Posterior vena cava (tissue), 2 donors: ENCODE measurements around the gene GNG11. TPM values are rescaled to one million over a fixed set of nuclear protein-coding genes. Genes with fewer than 3 reads are reported as not detected.

Experiments used
- DNase-seq: peaks from one replicate; pipeline ENCODE4 v3.0.0-alpha.2; 2020; ENCODE audit warnings: low spot score
- intact Hi-C, 2 donors: fragments of 100-400 bp; cut with DNase I; formaldehyde crosslinking; loops; one replicate each; pipeline versions ENCODE4 v1.14.1 to v1.14.2; 2022 to 2023
- long read RNA-seq, 2 donors: library from polyadenylated mRNA; unstranded; transcript quantifications; one replicate each; pipeline ENCODE4 v2.0.0, GENCODE V29; 2020 to 2021
- total RNA-seq, 2 donors: library from RNA; stranded (reverse); fragmentation: NEBNext Ultra II Directional; extraction: Animal tissue kit (Norgen Biotek cat#: 25700); gene quantifications; one replicate each; pipeline ENCODE4 v1.2.1, GENCODE V29; 2021
- donor health status: DM: yes; HTN: yes; CAD: no.
- donor health status: DM: yes; HTN: yes; CAD: no.

Gene GNG11
- total RNA-seq: 10 to 100 TPM; 22.7 to 24.1 TPM
- long read RNA-seq, donor 1, transcript GNG11-201 (2 exons, 3,055 nt): major isoform, 29 of 31 reads
- long read RNA-seq, donor 1, partial matches to known transcripts: 0 of 31 reads
- long read RNA-seq, donor 1, other reads (novel, unspliced or antisense): 2 of 31 reads
- long read RNA-seq, donor 2, transcript GNG11-201 (2 exons, 3,055 nt): major isoform, 72 of 73 reads
- long read RNA-seq, donor 2, partial matches to known transcripts: 1 of 73 reads
- long read RNA-seq, donor 2, other reads (novel, unspliced or antisense): 0 of 73 reads

- peak; percentile 94 for DNase-seq
- intact Hi-C loops: loop anchor here in 1 of 2 donors (10.0 kb wide), 1 partner anchor 83 kb away; the partner anchor contains the start of gene BET1
Observed at GRCh38 chr7:93921607-93922566, at the start of gene GNG11. TSS of gene GNG11 (plus strand) at chr7:93921735. CDS start at chr7:93922138, 403 bp downstream.

DNA sequence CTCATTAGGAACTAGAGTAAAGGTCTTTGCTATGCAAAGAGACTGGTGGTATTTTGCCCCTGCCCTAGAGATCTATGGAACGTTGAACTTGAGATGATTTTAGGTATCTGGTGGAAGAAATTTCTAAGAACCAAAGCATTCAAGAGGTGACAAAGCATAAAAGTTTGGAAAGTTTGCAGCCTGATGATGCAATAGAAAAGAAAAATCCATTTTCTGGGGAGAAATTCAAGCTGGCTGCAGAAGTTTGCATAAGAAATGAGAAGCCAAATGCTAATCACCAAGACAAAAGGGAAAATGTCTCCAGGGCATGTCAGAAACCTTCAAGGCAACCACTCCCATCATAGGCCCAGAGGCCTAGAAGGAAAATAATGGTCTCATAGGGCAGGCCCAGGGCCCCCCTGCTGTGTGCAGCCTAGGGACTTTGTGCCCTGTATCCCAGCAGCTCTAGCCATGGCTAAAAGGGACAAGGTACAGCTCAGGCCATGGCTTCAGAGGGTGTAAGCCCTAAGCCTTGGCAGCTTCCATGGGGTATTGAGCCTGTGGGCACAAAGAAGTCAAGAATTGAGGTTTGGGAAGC is 47.4 kb upstream of the GNG11 start:
- intact Hi-C loops: no loop called here
- DNase-seq: no peak

DNA sequence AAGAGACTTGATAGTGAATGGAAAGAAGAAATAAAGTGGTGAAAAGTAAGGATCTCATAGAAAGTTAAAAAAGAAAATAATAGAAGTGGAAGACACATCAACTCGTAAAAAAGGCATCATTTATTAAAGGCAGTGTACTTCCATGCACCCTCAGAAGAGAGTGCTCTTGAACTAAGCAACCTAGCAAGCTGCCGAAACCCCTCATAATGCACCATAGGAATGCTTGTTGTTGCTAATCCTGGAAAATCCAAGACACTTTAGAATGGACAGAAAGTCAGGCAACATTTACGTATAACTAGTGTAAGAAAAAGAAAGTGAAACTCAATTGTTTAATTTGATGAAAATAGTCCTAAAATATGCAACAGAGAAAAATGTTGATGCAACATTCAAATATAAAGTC is 43.8 kb upstream of the GNG11 start:
- intact Hi-C loops: no loop called here
- DNase-seq: no peak

DNA sequence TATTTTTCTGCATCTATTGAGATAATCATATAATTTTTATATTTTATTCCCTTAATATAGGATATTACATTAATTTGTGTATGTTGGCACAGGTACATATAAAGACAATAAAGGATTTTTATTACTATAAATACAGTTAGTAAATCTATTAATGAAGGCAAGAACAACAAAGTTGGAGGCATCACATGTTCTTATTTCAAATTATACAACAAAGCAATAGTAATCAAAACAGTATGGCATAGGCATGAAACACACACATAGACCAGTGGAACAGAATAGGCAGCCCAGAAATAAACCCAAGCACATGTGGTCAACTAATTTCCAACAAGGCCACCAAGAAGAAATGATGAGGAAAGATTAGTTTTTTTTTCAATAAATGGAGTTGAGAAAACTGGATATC is 42.2 kb upstream of the GNG11 start:
- intact Hi-C loops: no loop called here
- no peak for DNase-seq

- DNase-seq: no peak
- intact Hi-C loops: no loop called here
Observed at GRCh38 chr7:93882468-93882867, 39.1 kb upstream of the GNG11 start.

DNA sequence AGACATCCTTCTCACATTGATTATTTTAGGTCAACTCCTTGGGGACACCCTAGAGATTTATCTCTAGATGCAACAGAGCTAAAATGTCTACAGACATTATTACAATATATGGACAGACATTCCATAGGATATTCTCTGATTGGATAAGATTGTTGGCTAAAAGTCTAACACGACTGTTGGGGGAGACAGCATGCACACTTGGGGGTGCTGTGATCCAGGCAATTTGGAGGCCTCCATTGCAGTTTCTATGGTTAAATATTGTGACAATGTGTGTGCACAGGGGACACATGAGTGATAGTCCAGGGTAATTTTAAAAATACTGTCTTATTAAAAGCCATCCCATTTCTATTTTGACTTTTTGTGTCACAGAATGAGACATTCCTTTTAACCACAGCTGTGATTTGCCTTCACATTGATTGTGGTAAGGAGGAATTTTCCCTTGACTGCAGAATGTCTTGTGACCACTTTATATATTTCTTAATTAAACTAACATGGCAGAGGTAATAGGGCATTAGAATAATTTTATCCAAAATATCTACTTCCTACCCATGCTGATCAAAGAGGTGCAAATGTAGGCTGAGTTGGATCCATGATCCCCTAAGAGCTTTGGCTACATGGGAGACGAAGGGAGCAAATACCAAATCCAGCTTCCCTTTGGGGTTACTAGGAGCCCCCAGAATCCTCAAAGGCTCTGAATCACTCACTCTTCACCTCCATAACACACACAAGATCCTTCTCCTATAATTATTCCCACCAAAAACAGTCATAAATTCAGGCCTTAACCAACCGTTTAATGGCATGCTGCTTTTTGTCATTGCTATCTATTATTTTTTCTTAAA is 38.2 kb upstream of the GNG11 start:
- intact Hi-C loops: no loop called here
- no peak for DNase-seq

GRCh38 chr7:93883917-93884345 is 37.6 kb upstream of the GNG11 start:
- DNase-seq: no peak
- intact Hi-C loops: no loop called here

GRCh38 chr7:93884541-93884940 is 37.0 kb upstream of the GNG11 start:
- DNase-seq: no peak
- intact Hi-C loops: no loop called here

DNA sequence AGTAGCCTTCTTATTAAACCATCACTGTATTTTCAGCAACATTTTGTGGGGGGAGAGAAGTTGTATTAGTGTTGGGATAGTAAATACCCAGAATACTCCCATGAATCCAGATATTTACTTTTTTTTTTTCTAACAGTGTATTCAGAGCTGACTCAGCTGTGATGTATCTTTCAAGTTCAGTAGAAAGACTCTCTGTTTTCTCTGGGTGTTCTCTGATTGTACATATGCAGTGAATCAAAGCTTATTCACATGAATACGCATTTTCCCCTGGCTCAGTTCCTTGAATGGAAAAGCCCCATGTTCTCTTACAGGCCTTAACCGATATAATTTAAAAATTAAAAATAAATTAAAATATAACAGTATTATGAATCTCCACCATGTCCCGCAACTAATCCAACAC is 32.3 kb upstream of the GNG11 start:
- intact Hi-C loops: no loop called here
- no peak for DNase-seq

- intact Hi-C loops: no loop called here
- peak; percentile 79 for DNase-seq
Observed at GRCh38 chr7:93890041-93890463, 31.5 kb upstream of the GNG11 start.

DNA sequence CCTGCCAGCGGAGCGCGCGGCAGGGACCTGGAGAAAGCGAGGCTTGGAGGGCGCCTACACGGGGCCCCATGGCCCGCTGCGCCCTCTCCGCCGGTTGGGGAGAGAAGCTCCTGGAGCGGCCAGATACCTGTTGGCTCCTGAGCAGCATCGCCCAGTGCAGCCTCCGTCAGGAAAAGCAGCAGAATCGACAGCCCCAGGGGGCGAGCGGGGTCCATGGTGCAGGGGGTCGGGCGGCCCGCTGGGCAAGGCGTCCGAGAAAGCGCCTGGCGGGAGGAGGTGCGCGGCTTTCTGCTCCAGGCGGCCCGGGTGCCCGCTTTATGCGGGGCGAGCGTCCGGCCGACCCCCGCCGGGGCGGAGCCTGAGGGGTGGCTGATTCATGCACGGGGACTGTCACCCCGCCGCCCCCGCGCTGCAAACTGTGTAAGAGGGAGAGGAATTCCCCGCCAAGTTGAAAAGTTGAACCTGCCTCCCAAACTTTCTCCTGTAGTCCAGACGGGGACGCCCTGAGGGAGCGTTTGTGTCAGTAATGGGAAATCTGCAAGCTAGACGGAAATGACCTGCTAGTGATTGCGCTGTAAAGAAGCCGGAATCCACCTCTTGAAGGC is 31.0 kb upstream of the GNG11 start, which contains the start of gene TFPI2:
TSS of gene TFPI2 (minus strand) at position 290 of the 605 bp plus-strand sequence. CDS start at position 215, 75 bp downstream.
- peak; percentile 80 for DNase-seq
- intact Hi-C loops: no loop called here

DNA sequence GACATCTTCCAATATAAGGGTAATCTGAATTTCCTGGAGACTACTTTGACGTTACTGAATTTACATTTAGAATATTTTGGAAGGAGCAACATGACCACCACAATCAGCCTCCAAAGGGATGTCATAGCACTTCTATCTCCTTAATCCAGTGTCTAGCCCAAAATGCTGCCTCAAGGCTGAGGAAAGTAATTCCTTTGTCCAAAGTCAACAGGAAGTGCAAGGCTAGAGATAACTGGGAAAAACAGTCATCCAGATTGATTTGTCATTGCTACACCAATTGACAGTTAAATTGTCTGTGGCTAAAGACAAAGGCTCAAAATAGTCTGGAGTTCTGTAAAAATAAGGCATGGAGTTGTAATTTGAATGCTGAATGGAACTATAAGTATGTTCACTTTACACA is 27.1 kb upstream of the GNG11 start:
- no peak for DNase-seq
- intact Hi-C loops: no loop called here

- DNase-seq: no peak
- intact Hi-C loops: no loop called here
Observed at GRCh38 chr7:93894966-93895640, 26.4 kb upstream of the GNG11 start.

- no peak for DNase-seq
- intact Hi-C loops: no loop called here
Observed at GRCh38 chr7:93895859-93896600, 25.5 kb upstream of the GNG11 start.

DNA sequence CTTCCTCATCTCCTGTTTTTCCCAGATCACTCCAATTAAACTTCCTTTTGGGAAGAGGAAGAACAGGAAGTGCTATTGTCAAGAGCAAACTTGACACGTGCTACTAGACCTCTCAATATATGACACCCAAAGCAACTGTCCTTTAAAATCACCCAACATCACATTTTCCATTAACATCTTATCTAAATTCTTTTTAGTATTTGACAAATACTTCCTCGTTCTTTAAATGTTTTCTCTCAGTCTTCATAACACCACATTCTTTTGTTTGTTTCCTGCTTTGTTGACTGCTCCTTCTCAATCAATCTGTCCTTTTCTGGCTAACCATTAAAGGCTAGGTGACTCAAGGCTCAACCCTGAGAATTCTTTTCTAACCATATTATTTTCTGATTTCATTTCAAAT is 23.9 kb upstream of the GNG11 start:
- intact Hi-C loops: no loop called here
- DNase-seq: no peak

DNA sequence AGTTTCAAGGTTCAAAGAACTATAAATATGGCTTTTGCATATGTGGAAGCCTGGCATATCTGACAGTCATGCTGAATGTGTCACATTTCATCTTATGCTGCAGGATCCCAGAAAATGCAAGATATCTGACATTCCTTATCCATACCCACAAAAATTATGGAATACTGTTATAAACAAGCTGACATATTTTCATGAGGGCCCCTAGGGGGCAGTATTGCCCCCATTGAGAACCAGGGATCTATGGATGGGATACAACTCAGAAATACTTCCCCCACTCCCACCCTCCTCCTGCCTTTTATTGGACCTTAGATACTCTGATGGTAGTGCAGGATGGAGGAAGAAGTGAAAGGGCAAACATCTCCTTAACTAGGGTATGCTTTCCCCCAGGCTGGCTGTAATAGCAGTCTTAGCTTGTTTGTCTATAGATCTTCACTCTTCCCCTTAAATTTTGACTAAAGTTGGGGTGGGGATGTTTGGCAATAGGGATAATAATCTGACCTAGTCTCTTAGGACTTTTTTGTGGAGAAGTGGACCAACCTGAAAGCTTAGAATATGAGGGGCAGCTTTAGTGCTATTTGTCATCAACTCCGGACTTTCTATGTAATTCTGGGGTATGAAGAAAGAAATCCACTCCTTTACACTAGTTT is 18.6 kb upstream of the GNG11 start:
- intact Hi-C loops: no loop called here
- no peak for DNase-seq

GRCh38 chr7:93906267-93906666 is 15.3 kb upstream of the GNG11 start, which contains the start of gene GNGT1:
TSS of gene GNGT1 (plus strand) at chr7:93906567. CDS start at chr7:93906747, 180 bp downstream.
- DNase-seq: no peak
- intact Hi-C loops: no loop called here
